ENCODE results near the gene KCNJ12.

KCNJ12 gene

GRCh38 chr17:21372256-21372954 is 3.8 kb upstream of the KCNJ12 start:
- no peak for DNase-seq (ENCODE audit: extremely low read depth, low read depth)
- H3K4me3 ChIP-seq (replicated peaks; ENCODE audit: low read depth, low read length): no peak overlapping the region
- TF ChIP-seq CTCF (IDR thresholded peaks at IDR 0.05; ENCODE audit: low read depth, low read length, missing control alignments): no peak

GRCh38 chr17:21373036-21373435 is 3.1 kb upstream of the KCNJ12 start:
- H3K4me3 ChIP-seq (replicated peaks; ENCODE audit: low read depth, low read length): no peak overlapping the region
- no peak for DNase-seq (ENCODE audit: extremely low read depth, low read depth)
- TF ChIP-seq CTCF (IDR thresholded peaks at IDR 0.05; ENCODE audit: low read depth, low read length, missing control alignments): no peak

DNA sequence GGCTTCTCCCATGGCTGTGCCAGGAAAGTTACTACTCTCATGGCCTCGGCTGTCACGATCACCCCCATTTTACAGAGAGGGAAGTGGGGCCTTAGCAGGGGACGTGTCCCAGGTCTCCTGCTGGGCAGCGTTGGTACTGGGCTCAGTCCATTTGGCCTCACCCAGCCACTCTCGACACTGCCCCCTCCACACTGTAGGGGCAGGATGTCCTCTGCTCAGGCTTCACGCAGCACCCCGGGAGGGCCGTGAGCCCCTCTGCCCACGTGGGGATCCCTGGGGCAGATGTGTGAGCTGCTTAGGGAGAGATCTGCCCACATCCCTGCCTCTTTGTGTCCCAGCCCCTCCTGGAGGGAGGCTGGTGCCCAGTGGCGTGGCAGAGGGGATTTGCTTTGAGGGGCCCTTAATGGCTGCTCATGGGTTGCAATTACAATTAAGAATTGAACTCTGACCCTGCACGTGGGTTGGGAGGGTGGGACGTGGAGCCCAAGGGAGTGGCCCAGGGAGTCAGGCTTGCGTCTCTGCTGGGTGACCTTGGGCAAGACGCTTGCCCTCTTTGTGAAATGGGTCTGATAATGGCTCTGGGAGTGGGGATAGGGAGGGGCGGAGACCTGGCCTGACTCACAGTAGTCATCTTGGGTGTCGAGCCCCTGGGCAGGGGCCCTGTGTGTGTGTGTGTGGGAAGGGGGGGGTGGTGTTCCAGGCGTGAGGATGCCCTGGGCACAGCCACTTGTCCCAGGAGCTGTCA is 2.3 kb upstream of the KCNJ12 start:
- DNase-seq (ENCODE audit: extremely low read depth, low read depth): no peak
- no peak for TF ChIP-seq CTCF (IDR thresholded peaks at IDR 0.05; ENCODE audit: low read depth, low read length, missing control alignments)
- no peak overlapping the region for H3K4me3 ChIP-seq (replicated peaks; ENCODE audit: low read depth, low read length)

DNA sequence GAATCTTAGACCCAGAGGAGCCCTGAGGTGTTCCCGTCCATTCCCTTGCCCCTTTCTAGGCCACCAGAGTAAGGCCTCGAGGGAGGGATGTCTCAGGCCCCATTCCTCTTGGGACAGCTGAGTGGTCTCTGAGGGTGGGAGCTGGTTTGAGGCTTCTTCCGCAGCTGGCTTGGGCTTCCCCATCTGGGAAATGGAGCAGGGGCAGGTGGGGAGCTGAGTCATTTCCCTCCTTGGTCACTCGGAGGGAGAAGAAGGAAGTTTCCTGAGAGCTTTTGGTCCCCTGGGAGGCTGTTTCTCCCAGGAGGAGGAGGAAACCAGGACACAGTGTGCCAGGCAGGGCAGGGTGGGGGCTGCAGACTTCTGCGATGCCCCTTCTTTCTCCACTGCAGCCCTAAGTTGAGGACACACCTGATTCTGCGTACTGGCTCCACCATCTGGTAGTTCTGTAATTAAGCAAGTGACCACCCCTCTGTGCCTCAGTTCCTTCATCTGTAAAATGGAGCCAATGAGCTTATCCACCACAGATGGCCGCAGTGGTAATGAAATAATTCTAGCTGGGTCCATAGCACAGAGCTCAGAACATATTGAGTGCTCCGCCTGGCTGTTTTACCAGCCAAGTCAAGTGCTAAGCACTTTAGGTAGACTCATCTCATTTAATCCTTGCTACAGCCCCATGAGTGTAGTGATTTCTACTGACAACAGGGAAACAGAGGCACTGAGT is 1.6 kb upstream of the KCNJ12 start:
- no peak for DNase-seq (ENCODE audit: extremely low read depth, low read depth)
- TF ChIP-seq CTCF (IDR thresholded peaks at IDR 0.05; ENCODE audit: low read depth, low read length, missing control alignments): no peak
- no peak overlapping the region for H3K4me3 ChIP-seq (replicated peaks; ENCODE audit: low read depth, low read length)

- H3K4me3 ChIP-seq (replicated peaks; ENCODE audit: low read depth, low read length): no peak overlapping the region
- no peak for TF ChIP-seq CTCF (IDR thresholded peaks at IDR 0.05; ENCODE audit: low read depth, low read length, missing control alignments)
- no peak for DNase-seq (ENCODE audit: extremely low read depth, low read depth)
Measured at GRCh38 chr17:21375162-21375560, 996 bp upstream of the KCNJ12 start.

DNA sequence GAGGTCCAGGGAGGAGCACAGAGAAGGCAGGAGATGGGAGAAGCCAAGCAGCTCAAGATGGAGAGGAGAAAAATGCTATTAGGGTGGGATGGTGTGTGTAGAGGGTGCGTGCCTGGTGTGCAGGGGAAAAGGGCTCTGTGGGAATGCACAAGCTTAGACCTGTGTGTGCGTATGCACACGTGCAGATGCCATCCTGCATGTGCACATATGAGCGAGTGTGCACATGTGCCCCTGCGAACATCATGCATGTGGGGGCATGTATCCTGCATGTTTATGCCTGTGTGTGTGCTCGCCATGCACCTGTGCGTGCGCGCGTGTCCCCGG is 438 bp upstream of the KCNJ12 start:
- DNase-seq (ENCODE audit: extremely low read depth, low read depth): no peak
- TF ChIP-seq CTCF (IDR thresholded peaks at IDR 0.05; ENCODE audit: low read depth, low read length, missing control alignments): no peak
- no peak overlapping the region for H3K4me3 ChIP-seq (replicated peaks; ENCODE audit: low read depth, low read length)

Measured in HFF-Myc (cell line).